ENCODE results near the gene TMEM221. TPM values are rescaled to one million over a fixed set of nuclear protein-coding genes. Genes with fewer than 3 reads are reported as not detected.

TMEM221 gene
- total and polyA plus RNA-seq, 10 of the 15 experiments (the other 5 are each of a cell fraction or from before 2014, with no cell fraction given) = 0.04 to 0.24 TPM; not detected in 8

DNA sequence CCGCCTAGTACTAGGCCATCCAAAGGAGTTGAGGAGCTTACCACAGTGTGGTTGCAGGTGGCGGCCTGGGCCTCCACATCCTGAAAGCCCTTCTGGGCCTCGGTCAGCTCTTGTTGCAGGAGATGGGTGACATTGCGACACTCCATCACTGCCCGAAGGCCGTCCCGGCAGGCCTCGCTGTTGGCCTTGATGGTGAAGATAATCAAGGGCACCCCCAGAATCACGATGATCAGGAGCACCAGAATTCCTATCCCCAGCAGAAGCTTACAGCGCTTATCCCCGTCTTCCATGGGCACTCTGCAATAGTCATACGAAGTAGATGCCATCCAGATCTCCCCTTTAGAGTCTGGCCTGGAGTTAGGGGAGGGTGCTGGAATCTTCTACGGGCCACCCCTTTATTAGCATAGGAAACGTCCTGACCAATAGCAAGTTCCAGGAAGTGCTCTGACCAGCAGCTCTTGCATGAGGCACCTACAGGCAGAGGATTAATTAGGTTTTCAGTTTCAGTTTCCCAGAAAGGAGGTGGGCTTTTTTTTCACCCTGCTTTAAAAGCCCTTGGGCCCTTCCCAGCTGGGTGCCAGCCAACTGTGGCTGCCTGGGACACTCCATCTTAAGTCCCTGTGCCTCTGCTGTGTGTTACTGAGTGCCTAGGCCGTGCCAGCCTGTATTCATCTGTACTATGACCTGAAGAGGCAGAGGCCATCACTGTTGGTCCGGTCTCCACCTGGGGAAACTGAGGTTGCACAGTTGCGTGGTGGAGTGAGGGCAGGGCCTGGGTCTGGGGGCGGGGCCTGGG is 43.0 kb downstream of the TMEM221 start, which contains the start of gene BST2:
BST2 (minus strand) TSS at position 381 of the 796 bp plus-strand sequence; CDS start at position 326, 55 bp downstream.
- WGBS (ENCODE audit: insufficient coverage, insufficient replicate concordance, low lambda C conversion rate, missing lambda C conversion rate) = 1% methylated on average over 18 of the region's 18 CpGs
- ChIA-PET SMC1A (ENCODE audit: uncharacterized antibody, unreplicated experiment) (interaction anchor here (0.5 to 3.1 kb wide), 4 partner anchors 13 to 146 kb away, joined by 3 to 26 read pairs (median 5); partner anchors contain the start of gene MVB12A), RAD21 (ENCODE audit: unreplicated experiment) (interaction anchor here (0.9 to 2.9 kb wide), 5 partner anchors 14 to 96 kb away, joined by 3 to 21 read pairs (median 4); partner anchors contain the start of genes DDA1 and MVB12A), CTCF (interaction anchor here (0.5 to 1.9 kb wide), 11 partner anchors 13 to 736 kb away, joined by 3 to 7 read pairs (median 3); partner anchors contain the start of genes MVB12A and RPL18A), POLR2A (interaction anchor here (0.5 to 3.6 kb wide), 11 partner anchors 12 to 874 kb away, joined by 3 to 46 read pairs (median 3); partner anchors contain the start of genes ABHD8, DDA1, MRPL34 and MVB12A)
- no TSS peak for BruUV-seq (replicated peaks)
- H3K36me3 ChIP-seq (ENCODE audit: control insufficient read depth in 2 of 2, insufficient read depth in 2 of 2, low read length in 1 of 2) = peaks cover 11 to 18% of the 10 kb centered on the region in 2 experiments
- no peaks in the 10 kb centered on the region for H3K27me3 ChIP-seq (replicated peaks in 1 of 2; ENCODE audit: control insufficient read depth in 2 of 2, insufficient read depth in 2 of 2, low read length in 1 of 2)
- H3K79me2 ChIP-seq (ENCODE audit: control insufficient read depth, insufficient read depth, low read length) = peaks cover 78% of the 10 kb centered on the region
- peaks cover 3% of the 10 kb centered on the region; the same call in 1 of the 2 replicates for H4K20me1 ChIP-seq (ENCODE audit: control insufficient read depth, insufficient read depth)
- peak within 1 kb of the TSS; percentile 83 for H3K4me3 ChIP-seq
- H3K9ac ChIP-seq (ENCODE audit: control insufficient read depth, insufficient read depth, low read length) = peak within 1 kb of the TSS; percentile 95
- H2AFZ ChIP-seq (ENCODE audit: control insufficient read depth, low read depth, low read length) = peak within 1 kb of the TSS; percentile 72
- peak; percentile 96 for FAIRE-seq
- ATAC-seq = peak; percentile 92
- peak within 1 kb of the TSS; percentile 82 for H3K4me2 ChIP-seq (ENCODE audit: control insufficient read depth, insufficient read depth)
- no peaks in the 10 kb centered on the region for H3K9me3 ChIP-seq (replicated peaks; ENCODE audit: control insufficient read depth, insufficient read depth, low read length)
- in situ Hi-C loops (cut with MboI) (no loop called here), intact Hi-C loops (cut with micrococcal nuclease; ENCODE audit: unreplicated experiment) (no loop called here)
- DNase-seq (ENCODE audit: low read depth, low spot score) = peak; percentile 87
- peaks cover 6% of the 10 kb centered on the region for H3K4me1 ChIP-seq (ENCODE audit: control insufficient read depth, insufficient read depth, low read length)
- H3K27ac ChIP-seq (ENCODE audit: control insufficient read depth, insufficient read depth) = peak within 1 kb of the TSS; percentile 99
- TF ChIP-seq CBX5 (IDR thresholded peaks at IDR 0.05; ENCODE audit: low read depth) (no peak), ETV6 (conservative IDR thresholded peaks at IDR 0.05 in 1 of 2, IDR thresholded peaks at IDR 0.05 in 1 of 2; ENCODE audit: borderline replicate concordance in 1 of 2, low read depth in 1 of 2) (no peak), SUPT20H (IDR thresholded peaks at IDR 0.05; ENCODE audit: borderline replicate concordance, control insufficient read depth, low read depth, low read length) (no peak), RB1 (IDR thresholded peaks at IDR 0.05; ENCODE audit: borderline replicate concordance) (peak; percentile 16; the same call in 1 of the 2 replicates), WRNIP1 (IDR thresholded peaks at IDR 0.05; ENCODE audit: borderline replicate concordance, low read depth, low read length) (no peak), EED (IDR thresholded peaks at IDR 0.05; ENCODE audit: low read depth) (no peak), MTA2 (IDR thresholded peaks at IDR 0.05; ENCODE audit: low read depth) (peak; percentile 39; the same call in 1 of the 2 replicates), SIX5 (IDR thresholded peaks at IDR 0.05; ENCODE audit: low read depth, low read length, severe bottlenecking) (no peak), SMARCA5 (IDR thresholded peaks at IDR 0.05) (no peak; the same call in 1 of the 2 replicates), CHD2 (IDR thresholded peaks at IDR 0.05; ENCODE audit: borderline replicate concordance, low read depth, low read length) (no peak), MXI1 (IDR thresholded peaks at IDR 0.05; ENCODE audit: low read depth, low read length) (peak; percentile 70; the same call in 1 of the 2 replicates), KAT2A (conservative IDR thresholded peaks at IDR 0.05; ENCODE audit: control insufficient read depth, low read depth, low read length) (no peak), ZSCAN29 (IDR thresholded peaks at IDR 0.05) (no peak), RELA (IDR thresholded peaks at IDR 0.05; ENCODE audit: borderline replicate concordance, partially characterized antibody) (no peak), CHD1 (IDR thresholded peaks at IDR 0.05; ENCODE audit: low read depth, low read length) (no peak), HDGF (IDR thresholded peaks at IDR 0.05) (0 out of 2 replicates have a peak, but pooled peaks have one; percentile 17), PAX8 (IDR thresholded peaks at IDR 0.05) (no peak), STAT3 (IDR thresholded peaks at IDR 0.05; ENCODE audit: low read depth, low read length) (no peak), TAF1 (IDR thresholded peaks at IDR 0.05; ENCODE audit: borderline replicate concordance, low read depth, low read length) (no peak)
- TF ChIP-seq, protein P1, sequence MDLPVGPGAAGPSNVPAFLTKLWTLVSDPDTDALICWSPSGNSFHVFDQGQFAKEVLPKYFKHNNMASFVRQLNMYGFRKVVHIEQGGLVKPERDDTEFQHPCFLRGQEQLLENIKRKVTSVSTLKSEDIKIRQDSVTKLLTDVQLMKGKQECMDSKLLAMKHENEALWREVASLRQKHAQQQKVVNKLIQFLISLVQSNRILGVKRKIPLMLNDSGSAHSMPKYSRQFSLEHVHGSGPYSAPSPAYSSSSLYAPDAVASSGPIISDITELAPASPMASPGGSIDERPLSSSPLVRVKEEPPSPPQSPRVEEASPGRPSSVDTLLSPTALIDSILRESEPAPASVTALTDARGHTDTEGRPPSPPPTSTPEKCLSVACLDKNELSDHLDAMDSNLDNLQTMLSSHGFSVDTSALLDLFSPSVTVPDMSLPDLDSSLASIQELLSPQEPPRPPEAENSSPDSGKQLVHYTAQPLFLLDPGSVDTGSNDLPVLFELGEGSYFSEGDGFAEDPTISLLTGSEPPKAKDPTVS (IDR thresholded peaks at IDR 0.05; ENCODE audit: low read depth, low read length) = peak; percentile 96
- TF ChIP-seq, protein P2, sequence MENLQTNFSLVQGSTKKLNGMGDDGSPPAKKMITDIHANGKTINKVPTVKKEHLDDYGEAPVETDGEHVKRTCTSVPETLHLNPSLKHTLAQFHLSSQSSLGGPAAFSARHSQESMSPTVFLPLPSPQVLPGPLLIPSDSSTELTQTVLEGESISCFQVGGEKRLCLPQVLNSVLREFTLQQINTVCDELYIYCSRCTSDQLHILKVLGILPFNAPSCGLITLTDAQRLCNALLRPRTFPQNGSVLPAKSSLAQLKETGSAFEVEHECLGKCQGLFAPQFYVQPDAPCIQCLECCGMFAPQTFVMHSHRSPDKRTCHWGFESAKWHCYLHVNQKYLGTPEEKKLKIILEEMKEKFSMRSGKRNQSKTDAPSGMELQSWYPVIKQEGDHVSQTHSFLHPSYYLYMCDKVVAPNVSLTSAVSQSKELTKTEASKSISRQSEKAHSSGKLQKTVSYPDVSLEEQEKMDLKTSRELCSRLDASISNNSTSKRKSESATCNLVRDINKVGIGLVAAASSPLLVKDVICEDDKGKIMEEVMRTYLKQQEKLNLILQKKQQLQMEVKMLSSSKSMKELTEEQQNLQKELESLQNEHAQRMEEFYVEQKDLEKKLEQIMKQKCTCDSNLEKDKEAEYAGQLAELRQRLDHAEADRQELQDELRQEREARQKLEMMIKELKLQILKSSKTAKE (IDR thresholded peaks at IDR 0.05; ENCODE audit: low read depth, poor library complexity, severe bottlenecking) = no peak
